K562 (cell line): Measurements from ENCODE around the gene JUP. TPM values are rescaled to one million over a fixed set of nuclear protein-coding genes. Genes with fewer than 3 reads are reported as not detected.

Source experiments
- ARHGAP35 ChIP-seq: fragments of 450-650 bp; IDR thresholded peaks from 2 replicates; pipeline ENCODE4 v1.6.1; 2018; ENCODE audit not compliant: partially characterized antibody
- BACH1 ChIP-seq: fragments of 200-800 bp; sonication (Bioruptor generic); IDR thresholded peaks from 2 replicates; pipeline ENCODE4 v1.6.1; 2016; ENCODE audit warnings: missing genetic modification characterization, missing compliant biosample characterization
- CCAR2 ChIP-seq: fragments of 200-400 bp; formaldehyde crosslinking; IDR thresholded peaks from 2 replicates; pipeline ENCODE4 v1.6.1; 2017; ENCODE audit warnings: mild to moderate bottlenecking, low read depth, low read length
- CHD1 ChIP-seq: fragments of 200-600 bp; sonication (generic); IDR thresholded peaks from one replicate; pipeline ENCODE4 v1.6.1; 2012; ENCODE audit warnings: mild to moderate bottlenecking, moderate library complexity, low read length, inconsistent platforms
- CTCFL ChIP-seq: IDR thresholded peaks from 2 replicates; pipeline ENCODE4 v1.6.1; 2011; ENCODE audit warnings: borderline replicate concordance, low read depth, mild to moderate bottlenecking, moderate library complexity, low read length; ENCODE audit not compliant: insufficient read depth, poor library complexity, severe bottlenecking
- ELK3 ChIP-seq: fragments of 450-650 bp; formaldehyde crosslinking; IDR thresholded peaks from 2 replicates; pipeline ENCODE4 v1.4.0; 2020; ENCODE audit warnings: mild to moderate bottlenecking
- HOMEZ ChIP-seq: fragments of 250-450 bp; sonication (Bioruptor Pico); IDR thresholded peaks from 2 replicates; pipeline ENCODE4 v1.4.0; 2020; ENCODE audit warnings: mild to moderate bottlenecking, moderate library complexity
- MYC ChIP-seq, 2 experiments: fragments of 250-450 bp in 1 of 2; sonication (Bioruptor Pico) in 1 of 2; IDR thresholded peaks; 2 replicates each; pipeline versions ENCODE4 v1.5.1 to v1.6.1; 2012 to 2021; ENCODE audit warnings: low read depth in 2 of 2, borderline replicate concordance in 1 of 2, improper control_type of control experiment in 1 of 2, low read length in 1 of 2, mild to moderate bottlenecking in 1 of 2, moderate library complexity in 1 of 2
- NFE2L1 ChIP-seq: fragments of 450-650 bp; IDR thresholded peaks from 2 replicates; pipeline ENCODE4 v1.6.1; 2016; ENCODE audit warnings: missing genetic modification characterization, low read depth, mild to moderate bottlenecking, missing compliant biosample characterization, moderate library complexity, borderline replicate concordance
- ZNF133 ChIP-seq: fragments of 250-450 bp; sonication (Bioruptor Pico); IDR thresholded peaks from 2 replicates; pipeline ENCODE4 v1.4.0; 2020; ENCODE audit warnings: mild to moderate bottlenecking
- ZNF407 ChIP-seq: fragments of 450-650 bp; IDR thresholded peaks from 2 replicates; pipeline ENCODE4 v1.6.1; 2016; ENCODE audit warnings: low read depth
- polyA plus RNA-seq, 8 experiments: library from polyadenylated mRNA; depleted of rRNA in 4 of 8; stranded (reverse) in 5 of 8; unstranded in 3 of 8; fragments of >200 nt; fragmentation: Nextera tagmentation in 2 of 8; fragmentation: Illumina TruSeq in 1 of 8; extraction: Ambion mirVana in 2 of 8; extraction: Trizol in 1 of 8; gene quantifications; 2 replicates each; pipeline versions ENCODE4 v1.2.1 to v1.2.3, GENCODE V29; 2011 to 2014; ENCODE audit warnings: inconsistent platforms in 1 of 8, missing spikeins in 1 of 8
- total RNA-seq, 7 experiments: library from RNA; depleted of rRNA in 6 of 7; stranded (reverse); fragments of >200 nt in 6 of 7; fragmentation: Illumina TruSeq in 2 of 7; extraction: Trizol in 2 of 7; gene quantifications; 2 replicates each; pipeline versions ENCODE4 v1.2.1 to v1.2.3, GENCODE V29; 2011 to 2021; ENCODE audit warnings: low replicate concordance in 1 of 7

Gene JUP
- total and polyA plus RNA-seq, 9 of the 15 experiments (the other 6 are each of a cell fraction or from before 2014, with no cell fraction given) = 6.4 to 177 (median 31.2) TPM

- TF ChIP-seq HOMEZ (CRISPR knock-in tag) (no peak), ARHGAP35 (no peak), ELK3 (CRISPR knock-in tag) (no peak), BACH1 (no peak), NFE2L1 (tag) (no peak), MYC (IDR thresholded peaks at IDR 0.05; ENCODE audit: low read depth, low read length) (no peak), MYC (CRISPR knock-in tag; IDR thresholded peaks at IDR 0.05; ENCODE audit: borderline replicate concordance, low read depth) (no peak), CCAR2 (no peak), ZNF133 (no peak), ZNF407 (no peak), CTCFL (no peak), CHD1 (no peak)
Measured at GRCh38 chr17:41784207-41784744, 2.2 kb downstream of the JUP start (continued).
